ENCODE results near the gene ATRAID. TPM values are rescaled to one million over a fixed set of nuclear protein-coding genes. Genes with fewer than 3 reads are reported as not detected.
"Not testable (repeated sequence)": the region's sequence is repeated elsewhere in the genome, so short reads cannot be mapped to it uniquely, and the experiment has no call there.

ATRAID gene
- total RNA-seq, 1 donor from 2014 or later = 79.0 TPM

GRCh38 chr2:27171351-27171848, 40.4 kb upstream of the ATRAID start:
- H3K4me3 Mint-ChIP-seq (ENCODE audit: unreplicated experiment) = no peak overlapping the region

GRCh38 chr2:27174638-27175037, 37.2 kb upstream of the ATRAID start:
- no peak for DNase-seq (ENCODE audit: low spot score)
- Mint-ChIP-seq H3K27me3 (ENCODE audit: low read depth) (peaks cover 24% of the 10 kb centered on the region), H3K4me1 (ENCODE audit: low read depth) (peaks cover 3% of the 10 kb centered on the region), H3K36me3 (ENCODE audit: low read depth) (no peaks in the 10 kb centered on the region), H3K27ac (ENCODE audit: unreplicated experiment) (no peak overlapping the region), H3K9me3 (ENCODE audit: low read depth) (no peaks in the 10 kb centered on the region), H3K4me3 (ENCODE audit: unreplicated experiment) (no peak overlapping the region)
- no peak for TF ChIP-seq CTCF (IDR thresholded peaks at IDR 0.05)

More at GRCh38 chr2:27171351-27171848, 40.4 kb upstream of the ATRAID start:
- Mint-ChIP-seq H3K4me1 (ENCODE audit: low read depth) (peaks cover 3% of the 10 kb centered on the region), H3K9me3 (ENCODE audit: low read depth) (no peaks in the 10 kb centered on the region), H3K36me3 (ENCODE audit: low read depth) (no peaks in the 10 kb centered on the region), H3K27me3 (ENCODE audit: low read depth) (peaks cover 17% of the 10 kb centered on the region), H3K27ac (ENCODE audit: unreplicated experiment) (no peak overlapping the region)
- no peak for TF ChIP-seq CTCF (IDR thresholded peaks at IDR 0.05)
- no peak for DNase-seq (ENCODE audit: low spot score)

GRCh38 chr2:27175330-27175729, 36.5 kb upstream of the ATRAID start:
- no peak overlapping the region for H3K27ac Mint-ChIP-seq (ENCODE audit: unreplicated experiment)
- no peak for TF ChIP-seq CTCF (IDR thresholded peaks at IDR 0.05)
- DNase-seq (ENCODE audit: low spot score) = no peak
- H3K4me1 Mint-ChIP-seq (ENCODE audit: low read depth) = peaks cover 3% of the 10 kb centered on the region
- peaks cover 24% of the 10 kb centered on the region for H3K27me3 Mint-ChIP-seq (ENCODE audit: low read depth)
- H3K36me3 Mint-ChIP-seq (ENCODE audit: low read depth) = no peaks in the 10 kb centered on the region
- H3K4me3 Mint-ChIP-seq (ENCODE audit: unreplicated experiment) = no peak overlapping the region
- no peaks in the 10 kb centered on the region for H3K9me3 Mint-ChIP-seq (ENCODE audit: low read depth)

GRCh38 chr2:27175781-27176180, 36.1 kb upstream of the ATRAID start:
- not testable (repeated sequence) for H3K9me3 Mint-ChIP-seq (ENCODE audit: low read depth); H3K4me1 Mint-ChIP-seq (ENCODE audit: low read depth); H3K36me3 Mint-ChIP-seq (ENCODE audit: low read depth); H3K27ac Mint-ChIP-seq (ENCODE audit: unreplicated experiment); H3K4me3 Mint-ChIP-seq (ENCODE audit: unreplicated experiment); DNase-seq (ENCODE audit: low spot score)
- H3K27me3 Mint-ChIP-seq (ENCODE audit: low read depth) = peaks cover 20% of the 10 kb centered on the region

GRCh38 chr2:27177441-27178351, 34.1 kb upstream of the ATRAID start:
- peaks cover 3% of the 10 kb centered on the region for H3K4me1 Mint-ChIP-seq (ENCODE audit: low read depth)
- H3K9me3 Mint-ChIP-seq (ENCODE audit: low read depth) = no peaks in the 10 kb centered on the region
- H3K27ac Mint-ChIP-seq (ENCODE audit: unreplicated experiment) = no peak overlapping the region
- no peak overlapping the region for H3K4me3 Mint-ChIP-seq (ENCODE audit: unreplicated experiment)
- no peak for TF ChIP-seq CTCF (IDR thresholded peaks at IDR 0.05)
- peaks cover 14% of the 10 kb centered on the region for H3K27me3 Mint-ChIP-seq (ENCODE audit: low read depth)
- no peaks in the 10 kb centered on the region for H3K36me3 Mint-ChIP-seq (ENCODE audit: low read depth)
- no peak for DNase-seq (ENCODE audit: low spot score)

Data from chondrocyte (in vitro differentiated cells).